ENCODE measurements around the gene PTBP1.
A peak's percentile ranks its signal among the peaks of the same experiment; 100 is the strongest.

The PTBP1 gene

GRCh38 chr19:772730-773436, 24.4 kb upstream of the PTBP1 start:
- no peak for DNase-seq (ENCODE audit: low spot score)

DNA sequence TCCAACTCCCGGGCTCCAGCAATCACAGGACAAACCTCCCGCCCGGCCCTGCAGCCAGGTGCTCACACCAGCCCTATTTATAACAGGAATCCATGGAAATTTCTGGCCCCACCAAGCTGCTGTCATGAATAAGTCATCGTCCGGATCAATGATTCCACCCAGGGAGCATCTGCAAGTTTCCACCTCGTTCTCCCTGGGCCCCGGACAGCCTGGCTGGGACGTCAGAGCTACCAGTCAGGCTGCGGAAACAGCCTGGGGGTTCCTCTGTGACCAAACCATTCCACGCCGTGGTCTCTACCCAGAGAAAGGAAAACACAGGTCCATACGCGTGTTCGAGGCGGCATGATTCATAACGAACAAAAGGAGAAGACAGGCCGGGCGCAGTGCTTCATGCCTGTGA, 20.7 kb upstream of the PTBP1 start:
- DNase-seq (ENCODE audit: low spot score): no peak

- no peak for DNase-seq (ENCODE audit: low spot score)
Observed at GRCh38 chr19:778910-779653, 18.2 kb upstream of the PTBP1 start.

DNA sequence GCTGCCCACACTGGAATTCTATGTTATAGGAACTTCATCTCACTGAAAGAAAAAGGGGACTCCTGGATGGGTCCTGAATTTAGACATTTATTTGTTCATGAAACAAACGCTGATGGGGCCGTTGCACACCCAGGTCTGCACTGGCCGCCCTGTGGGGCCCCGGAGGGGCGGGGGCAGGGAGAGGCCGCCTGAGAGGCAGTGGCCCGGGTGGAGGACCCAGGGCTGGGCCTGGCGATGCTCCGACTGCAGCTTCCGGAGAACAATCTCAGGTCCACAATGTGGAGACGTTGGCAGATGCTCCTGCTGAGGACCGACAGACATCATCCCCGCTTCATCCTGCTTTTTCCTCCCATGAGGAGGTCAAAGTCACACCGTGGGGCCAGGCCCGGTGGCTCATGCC, 16.3 kb upstream of the PTBP1 start:
- DNase-seq (ENCODE audit: low spot score): no peak

- DNase-seq (ENCODE audit: low spot score): no peak
Observed at GRCh38 chr19:781800-782184, 15.5 kb upstream of the PTBP1 start.

- DNase-seq (ENCODE audit: low spot score): peak; percentile 58
Observed at GRCh38 chr19:782185-782877, 14.9 kb upstream of the PTBP1 start.

- DNase-seq (ENCODE audit: low spot score): no peak
Observed at GRCh38 chr19:782878-783668, 14.2 kb upstream of the PTBP1 start.

- no peak for DNase-seq (ENCODE audit: low spot score)
Observed at GRCh38 chr19:784541-784940, 12.7 kb upstream of the PTBP1 start.

DNA sequence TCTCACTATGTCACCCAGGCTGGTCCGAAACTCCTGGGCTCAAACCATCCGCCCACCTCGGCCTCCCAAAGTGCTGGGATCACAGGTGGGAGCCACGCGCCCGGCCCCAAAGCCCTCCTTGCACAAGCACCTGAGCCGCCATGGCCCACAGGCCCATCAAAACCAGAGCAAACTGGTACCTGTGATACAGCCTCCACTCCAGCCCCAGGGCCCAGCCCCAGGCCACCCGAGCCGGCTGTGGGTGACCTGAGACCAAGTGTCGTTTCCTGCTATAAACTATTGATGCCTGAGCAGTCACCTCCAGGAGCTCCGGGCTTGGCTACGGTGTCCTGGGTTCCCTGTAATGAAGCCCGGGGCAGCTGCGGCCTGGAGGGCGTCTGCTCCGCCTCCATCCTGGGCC, 9.7 kb upstream of the PTBP1 start:
- no peak for DNase-seq (ENCODE audit: low spot score)

GRCh38 chr19:788686-788982, 8.6 kb upstream of the PTBP1 start:
- DNase-seq (ENCODE audit: low spot score): no peak

GRCh38 chr19:788983-789700, 8.1 kb upstream of the PTBP1 start:
- no peak for DNase-seq (ENCODE audit: low spot score)

DNA sequence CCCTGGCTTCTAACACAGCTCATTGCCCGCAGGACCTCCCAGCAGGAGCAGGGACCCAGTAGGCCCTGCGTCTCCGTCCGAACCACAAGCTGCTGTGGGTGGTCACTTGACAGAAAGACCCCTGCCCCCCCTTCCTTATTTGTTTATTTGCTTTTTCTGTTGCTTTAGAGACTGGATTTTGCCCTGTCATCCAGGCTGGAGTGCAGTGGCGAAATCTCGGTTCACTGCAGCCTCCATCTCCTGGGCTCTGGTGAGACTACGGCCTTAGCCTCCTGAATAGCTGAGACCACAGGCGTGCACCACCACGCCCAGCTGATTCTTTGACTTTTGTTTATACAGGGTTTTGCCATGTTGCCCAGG, 7.6 kb upstream of the PTBP1 start:
- DNase-seq (ENCODE audit: low spot score): no peak

GRCh38 chr19:791007-791566, 6.2 kb upstream of the PTBP1 start:
- DNase-seq (ENCODE audit: low spot score): no peak

- no peak for DNase-seq (ENCODE audit: low spot score)
Observed at GRCh38 chr19:791567-792305, 5.5 kb upstream of the PTBP1 start.

- no peak for DNase-seq (ENCODE audit: low spot score)
Observed at GRCh38 chr19:792306-792885, 4.9 kb upstream of the PTBP1 start.

DNA sequence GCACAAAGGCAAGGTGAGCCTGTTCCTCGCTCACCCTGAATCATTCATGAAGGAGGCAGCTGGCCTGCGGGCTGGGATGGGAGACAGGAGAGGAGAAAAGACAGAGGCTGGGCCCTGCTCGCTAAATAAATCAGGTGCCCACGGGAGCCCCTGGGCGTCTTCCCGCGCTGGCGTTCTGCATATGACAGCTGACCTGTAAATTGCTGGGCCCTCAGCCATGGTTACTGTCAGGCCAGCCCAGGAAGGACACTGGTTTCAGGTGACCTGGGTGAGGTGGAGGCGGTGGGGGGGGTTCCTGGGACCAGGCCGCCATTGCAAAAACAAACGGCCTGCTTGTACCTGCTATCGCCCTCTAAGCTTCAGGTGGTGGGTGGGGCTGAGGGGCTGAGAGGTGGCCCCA, 3.4 kb upstream of the PTBP1 start:
- no peak for DNase-seq (ENCODE audit: low spot score)

GRCh38 chr19:795073-795611, 2.1 kb upstream of the PTBP1 start:
- DNase-seq (ENCODE audit: low spot score): no peak

GRCh38 chr19:795691-796581, 1.3 kb upstream of the PTBP1 start:
- DNase-seq (ENCODE audit: low spot score): no peak

All from left forelimb (tissue), 1 donor.